OCI-LY1 (cell line): Measurements from ENCODE around the gene ZNF576.

ENCODE experiments used
- H2AFZ ChIP-seq: fragments of 200-600 bp; sonication (generic), shearing (Covaris generic); 2 replicates; pipeline ENCODE4 v1.6.0; 2014; ENCODE audit warnings: antibody characterized with exemption, mild to moderate bottlenecking, low read length
- H3F3A ChIP-seq: fragments of 200-600 bp; sonication (generic), shearing (Covaris generic); 2 replicates; pipeline ENCODE4 v1.6.0; 2014; ENCODE audit warnings: mild to moderate bottlenecking, antibody characterized with exemption, low read length, moderate library complexity; ENCODE audit not compliant: insufficient read depth
- H3K27ac ChIP-seq: fragments of 200-600 bp; sonication (generic); 2 replicates; pipeline ENCODE4 v1.5.1; 2014; ENCODE audit warnings: low read length, mixed run types, mild to moderate bottlenecking, low read depth; ENCODE audit not compliant: poor library complexity, severe bottlenecking
- H3K27me3 ChIP-seq: fragments of 200-600 bp; sonication (generic); 2 replicates; pipeline ENCODE4 v1.6.0; 2014; ENCODE audit warnings: antibody characterized with exemption, mild to moderate bottlenecking, low read length, moderate library complexity; ENCODE audit not compliant: insufficient read depth
- H3K36me3 ChIP-seq: fragments of 200-600 bp; sonication (generic); 2 replicates; pipeline ENCODE4 v1.6.1; 2014; ENCODE audit warnings: mild to moderate bottlenecking, antibody characterized with exemption, low read length, moderate library complexity, mixed read lengths; ENCODE audit not compliant: insufficient read depth
- H3K4me1 ChIP-seq: fragments of 200-600 bp; sonication (generic); 2 replicates; pipeline ENCODE4 v1.5.1; 2014; ENCODE audit warnings: mild to moderate bottlenecking, low read length, moderate library complexity; ENCODE audit not compliant: insufficient read depth, severe bottlenecking
- H3K4me2 ChIP-seq: fragments of 200-600 bp; sonication (generic), shearing (Covaris generic); 2 replicates; pipeline ENCODE4 v1.6.1; 2014; ENCODE audit warnings: low read length
- H3K4me3 ChIP-seq: fragments of 200-600 bp; sonication (generic); 2 replicates; pipeline ENCODE4 v1.5.1; 2014; ENCODE audit warnings: low read length, low read depth, mild to moderate bottlenecking, mixed read lengths; ENCODE audit not compliant: poor library complexity, severe bottlenecking
- H3K79me2 ChIP-seq: fragments of 200-600 bp; shearing (Covaris generic); 2 replicates; pipeline ENCODE4 v1.6.1; 2016; ENCODE audit warnings: mixed run types, low read length, mixed read lengths; ENCODE audit not compliant: insufficient read depth
- H3K9ac ChIP-seq: fragments of 200-600 bp; sonication (generic), shearing (Covaris generic); 2 replicates; pipeline ENCODE4 v1.6.1; 2014; ENCODE audit warnings: mild to moderate bottlenecking, low read length, mixed read lengths
- H3K9me2 ChIP-seq: fragments of 200-600 bp; sonication (generic), shearing (Covaris generic); 2 replicates; pipeline ENCODE4 v1.6.1; 2014; ENCODE audit warnings: low read depth, mild to moderate bottlenecking, low read length, mixed read lengths
- H3K9me3 ChIP-seq: fragments of 200-600 bp; shearing (Covaris generic); 2 replicates; pipeline ENCODE4 v1.6.1; 2014; ENCODE audit warnings: low read length, mixed read lengths
- H4K20me1 ChIP-seq: fragments of 200-600 bp; sonication (generic), shearing (Covaris generic); 2 replicates; pipeline ENCODE4 v1.6.0; 2016; ENCODE audit warnings: mild to moderate bottlenecking, low read length; ENCODE audit not compliant: insufficient read depth
- EZH2 ChIP-seq: fragments of 200-600 bp; sonication (generic), shearing (Covaris generic); IDR thresholded peaks from 2 replicates; pipeline ENCODE4 v1.8.0; 2017; ENCODE audit warnings: borderline replicate concordance, mixed run types, mild to moderate bottlenecking, antibody characterized with exemption, low read length, moderate library complexity, mixed read lengths
- TF ChIP-seq, protein P1 (sequence below): fragments of 200-600 bp; sonication (generic), shearing (Covaris generic); IDR thresholded peaks from 2 replicates; pipeline ENCODE4 v1.5.1; 2017; ENCODE audit warnings: mild to moderate bottlenecking, antibody characterized with exemption, low read length, moderate library complexity, mixed read lengths

The ZNF576 gene

DNA sequence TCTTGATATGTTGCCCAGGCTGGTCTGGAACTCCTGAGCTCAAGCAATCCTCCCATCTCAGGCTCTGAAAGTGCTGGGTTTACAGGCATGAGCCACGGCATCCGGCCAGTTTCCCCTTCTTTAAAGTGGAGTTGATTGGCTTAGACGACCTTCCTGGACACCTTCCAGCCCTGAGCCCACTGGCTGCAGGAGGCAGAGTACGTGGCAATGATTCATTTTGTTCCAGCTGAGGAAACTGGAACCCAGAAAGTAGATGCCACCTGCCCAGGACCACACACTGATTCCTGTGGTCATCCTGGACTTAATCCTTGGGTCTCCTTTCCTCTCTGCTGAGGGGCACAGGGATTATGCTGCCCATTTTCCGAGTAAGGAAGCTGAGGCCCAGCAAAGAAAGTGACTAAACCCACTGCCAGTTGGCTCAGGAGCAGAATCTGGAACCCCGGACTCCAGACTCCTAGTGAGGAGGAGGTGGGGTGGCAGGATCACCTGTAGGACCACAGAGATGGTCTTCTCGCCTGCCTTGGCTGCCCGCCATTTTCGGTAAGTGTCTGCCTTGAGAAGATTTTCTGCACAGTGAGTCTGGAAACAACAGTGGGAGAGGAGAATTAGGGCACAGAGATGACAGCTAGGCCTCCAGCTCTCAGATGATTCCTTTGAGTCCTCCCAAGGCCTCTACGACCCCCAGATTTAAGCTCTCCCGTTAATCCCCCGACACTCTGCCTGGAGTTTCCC is 21.8 kb upstream of the ZNF576 start:
- H3F3A ChIP-seq = no peaks in the 10 kb centered on the region
- H3K9me3 ChIP-seq = no peaks in the 10 kb centered on the region
- H2AFZ ChIP-seq = no peak overlapping the region
- H3K4me1 ChIP-seq = peaks cover 13% of the 10 kb centered on the region
- H3K4me2 ChIP-seq = peak overlapping the region; percentile 96
- peak overlapping the region; percentile 99 for H3K9ac ChIP-seq
- no peak for TF ChIP-seq EZH2
- TF ChIP-seq, protein P1, sequence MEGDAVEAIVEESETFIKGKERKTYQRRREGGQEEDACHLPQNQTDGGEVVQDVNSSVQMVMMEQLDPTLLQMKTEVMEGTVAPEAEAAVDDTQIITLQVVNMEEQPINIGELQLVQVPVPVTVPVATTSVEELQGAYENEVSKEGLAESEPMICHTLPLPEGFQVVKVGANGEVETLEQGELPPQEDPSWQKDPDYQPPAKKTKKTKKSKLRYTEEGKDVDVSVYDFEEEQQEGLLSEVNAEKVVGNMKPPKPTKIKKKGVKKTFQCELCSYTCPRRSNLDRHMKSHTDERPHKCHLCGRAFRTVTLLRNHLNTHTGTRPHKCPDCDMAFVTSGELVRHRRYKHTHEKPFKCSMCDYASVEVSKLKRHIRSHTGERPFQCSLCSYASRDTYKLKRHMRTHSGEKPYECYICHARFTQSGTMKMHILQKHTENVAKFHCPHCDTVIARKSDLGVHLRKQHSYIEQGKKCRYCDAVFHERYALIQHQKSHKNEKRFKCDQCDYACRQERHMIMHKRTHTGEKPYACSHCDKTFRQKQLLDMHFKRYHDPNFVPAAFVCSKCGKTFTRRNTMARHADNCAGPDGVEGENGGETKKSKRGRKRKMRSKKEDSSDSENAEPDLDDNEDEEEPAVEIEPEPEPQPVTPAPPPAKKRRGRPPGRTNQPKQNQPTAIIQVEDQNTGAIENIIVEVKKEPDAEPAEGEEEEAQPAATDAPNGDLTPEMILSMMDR = no peak
- H3K79me2 ChIP-seq = 0 out of 2 replicates have a peak, but pooled peaks cover 3% of the 10 kb centered on the region
- H3K4me3 ChIP-seq = peak overlapping the region; percentile 97
- H4K20me1 ChIP-seq = no peaks in the 10 kb centered on the region
- peak overlapping the region; percentile 27 for H3K27ac ChIP-seq
- peaks cover 16% of the 10 kb centered on the region; the same call in 1 of the 2 replicates for H3K36me3 ChIP-seq
- H3K9me2 ChIP-seq = no peaks in the 10 kb centered on the region
- no peaks in the 10 kb centered on the region for H3K27me3 ChIP-seq

DNA sequence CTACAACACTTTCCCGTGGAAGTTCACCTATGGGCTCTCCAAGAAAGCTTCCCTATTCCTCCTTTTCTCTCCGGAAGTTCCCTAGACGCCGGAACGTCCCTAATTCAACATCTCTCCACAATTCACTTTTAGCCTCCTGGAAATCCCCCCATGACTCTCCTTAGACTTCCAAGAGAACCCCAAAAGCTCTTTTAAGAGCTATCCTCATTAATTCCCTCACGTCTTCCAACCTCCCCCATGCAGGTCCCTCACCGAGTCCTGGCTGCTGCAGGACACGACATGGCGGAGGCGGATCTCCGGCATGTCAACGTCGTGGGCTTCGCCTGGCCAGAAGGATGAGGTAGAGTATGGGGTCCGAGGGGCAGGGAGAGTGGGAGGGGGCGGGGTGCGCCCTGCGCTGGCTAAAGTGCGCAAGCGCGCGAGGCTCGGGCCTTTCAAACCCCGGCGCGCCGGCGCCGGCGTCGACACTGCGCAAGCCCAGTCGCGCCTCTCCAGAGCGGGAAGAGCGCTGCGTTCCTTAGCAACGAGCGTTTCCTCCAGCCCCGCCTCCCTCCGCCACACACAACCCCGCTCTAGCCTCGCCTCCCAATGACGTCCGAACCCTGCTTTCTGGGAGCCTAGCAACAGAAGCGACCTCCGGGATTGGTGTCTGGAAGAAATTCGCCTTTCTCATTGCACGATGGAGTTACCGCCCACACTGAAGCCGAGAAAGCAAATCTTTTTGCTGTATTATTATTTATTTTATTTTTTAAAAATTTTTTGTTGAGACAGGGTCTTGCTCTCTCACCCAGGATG is 21.0 kb upstream of the ZNF576 start, which contains the start of the genes PINLYP and XRCC1:
PINLYP (plus strand) TSS at position 646 of the 795 bp plus-strand sequence. CDS start 1,391 bp downstream, outside the sequence.
XRCC1 (minus strand) TSS at position 372 of the 795 bp plus-strand sequence; CDS start at position 303, 69 bp downstream.
- 0 out of 2 replicates have a peak, but pooled peaks cover 3% of the 10 kb centered on the region for H3K79me2 ChIP-seq
- no peaks in the 10 kb centered on the region for H4K20me1 ChIP-seq
- no peaks in the 10 kb centered on the region for H3F3A ChIP-seq
- H3K4me3 ChIP-seq = peak within 1 kb of the TSS; percentile 97
- H2AFZ ChIP-seq = peak within 1 kb of the TSS; percentile 84; the same call in 1 of the 2 replicates
- TF ChIP-seq EZH2 = no peak
- TF ChIP-seq, protein P1 = no peak
- H3K9me3 ChIP-seq = no peaks in the 10 kb centered on the region
- no peaks in the 10 kb centered on the region for H3K9me2 ChIP-seq
- peaks cover 16% of the 10 kb centered on the region; the same call in 1 of the 2 replicates for H3K36me3 ChIP-seq
- H3K4me2 ChIP-seq = peak within 1 kb of the TSS; percentile 96
- H3K27me3 ChIP-seq = no peaks in the 10 kb centered on the region
- peaks cover 18% of the 10 kb centered on the region for H3K4me1 ChIP-seq
- H3K27ac ChIP-seq = peak within 1 kb of the TSS; percentile 27
- peak within 1 kb of the TSS; percentile 99 for H3K9ac ChIP-seq

GRCh38 chr19:43575955-43576878 is 20.2 kb upstream of the ZNF576 start:
- H3K4me3 ChIP-seq = peak overlapping the region; percentile 97
- H3K4me1 ChIP-seq = peaks cover 18% of the 10 kb centered on the region
- H3K36me3 ChIP-seq = peaks cover 16% of the 10 kb centered on the region; the same call in 1 of the 2 replicates
- H3K9ac ChIP-seq = peak overlapping the region; percentile 99
- H3K27ac ChIP-seq = no peak overlapping the region
- H3K79me2 ChIP-seq = 0 out of 2 replicates have a peak, but pooled peaks cover 3% of the 10 kb centered on the region
- no peaks in the 10 kb centered on the region for H3K27me3 ChIP-seq
- no peaks in the 10 kb centered on the region for H3K9me2 ChIP-seq
- H3K4me2 ChIP-seq = peak overlapping the region; percentile 96
- H4K20me1 ChIP-seq = no peaks in the 10 kb centered on the region
- no peaks in the 10 kb centered on the region for H3K9me3 ChIP-seq
- peak overlapping the region; percentile 84; the same call in 1 of the 2 replicates for H2AFZ ChIP-seq
- H3F3A ChIP-seq = no peaks in the 10 kb centered on the region
- TF ChIP-seq EZH2 = no peak
- TF ChIP-seq, protein P1 = no peak
